Measurements from ENCODE around the gene TMEM117.

The TMEM117 gene

DNA sequence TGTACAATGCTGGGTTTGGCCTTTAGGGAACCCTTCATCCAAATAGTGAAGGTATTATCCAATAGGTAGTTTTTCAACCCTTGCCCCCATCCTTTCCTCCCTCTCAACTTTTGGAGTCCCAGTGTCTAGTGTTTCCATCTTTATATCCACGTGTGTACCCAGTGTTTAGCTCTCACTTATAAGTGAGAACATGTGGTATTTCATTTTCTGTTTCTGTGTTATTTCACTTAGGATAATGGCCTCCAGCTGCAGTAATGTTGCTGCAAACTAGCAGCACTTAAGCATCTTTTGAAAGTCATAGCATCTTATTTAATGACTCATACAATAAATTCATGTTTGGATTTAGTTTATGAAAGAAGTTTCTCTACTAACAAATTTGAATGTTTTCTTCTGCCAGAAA, 597.8 kb downstream of the TMEM117 start:
- Histone ChIP-seq H3K4me3 (ENCODE audit: low read length in 2 of 2) (no peak overlapping the region), H2AFZ (ENCODE audit: low read length) (no peak overlapping the region), H3K23ac (ENCODE audit: low read depth, low read length, poor library complexity) (no peak overlapping the region), H2AK5ac (ENCODE audit: low read depth, low read length) (no peak overlapping the region), H3K36me3 (replicated peaks in 1 of 2; ENCODE audit: control insufficient read depth in 2 of 2, insufficient read depth in 2 of 2, low read length in 2 of 2) (no peaks in the 10 kb centered on the region), H4K91ac (ENCODE audit: low read depth, low read length, poor library complexity) (no peak overlapping the region), H2BK12ac (ENCODE audit: low read length) (no peak overlapping the region), H3K14ac (ENCODE audit: low read length) (no peak overlapping the region), H3K9me3 (replicated peaks in 1 of 2; ENCODE audit: control insufficient read depth in 2 of 2, insufficient read depth in 1 of 2, low read depth in 1 of 2, low read length in 2 of 2) (no peaks in the 10 kb centered on the region), H3K79me1 (ENCODE audit: low read depth, low read length) (no peaks in the 10 kb centered on the region), H2BK120ac (ENCODE audit: low read depth, low read length) (no peak overlapping the region), H3K27ac (replicated peaks; ENCODE audit: low read length) (no peak overlapping the region), H3K9ac (ENCODE audit: low read depth, low read length, poor library complexity) (no peak overlapping the region), H3K4me1 (ENCODE audit: control insufficient read depth in 2 of 2, insufficient read depth in 1 of 2, low read depth in 1 of 2, low read length in 2 of 2) (peaks cover 3 to 4% of the 10 kb centered on the region in 2 donors), H2BK15ac (ENCODE audit: low read length) (no peak overlapping the region), H2BK5ac (ENCODE audit: low read length) (no peak overlapping the region), H3K18ac (ENCODE audit: low read length) (no peak overlapping the region), H3K4me2 (ENCODE audit: insufficient read depth, low read length, poor library complexity, severe bottlenecking) (no peak overlapping the region), H4K8ac (ENCODE audit: low read depth, low read length) (no peak overlapping the region), H3K27me3 (ENCODE audit: control insufficient read depth in 3 of 3, insufficient read depth in 3 of 3, low read depth in 1 of 3, low read length in 3 of 3) (no peaks in the 10 kb centered on the region), H3K4ac (ENCODE audit: low read length) (no peak overlapping the region)
- no peak for DNase-seq (ENCODE audit: low spot score)
- WGBS, 2 donors (ENCODE audit: extremely low coverage in 2 of 2, insufficient read length in 2 of 2, insufficient replicate concordance in 1 of 2), result no CpG with 5 or more reads among the region's 1 CpG

- no CpG with 5 or more reads among the region's 5 CpGs for WGBS, 2 donors (ENCODE audit: extremely low coverage in 2 of 2, insufficient read length in 2 of 2, insufficient replicate concordance in 1 of 2)
- no peaks in the 10 kb centered on the region for H3K36me3 ChIP-seq (replicated peaks in 1 of 2; ENCODE audit: control insufficient read depth in 2 of 2, insufficient read depth in 2 of 2, low read length in 2 of 2)
- H3K9me3 ChIP-seq (replicated peaks in 1 of 2; ENCODE audit: control insufficient read depth in 2 of 2, insufficient read depth in 1 of 2, low read depth in 1 of 2, low read length in 2 of 2), result no peaks in the 10 kb centered on the region
- no peak overlapping the region for H3K4me3 ChIP-seq (ENCODE audit: low read length in 2 of 2)
- no peaks in the 10 kb centered on the region for H3K4me1 ChIP-seq (ENCODE audit: control insufficient read depth in 2 of 2, insufficient read depth in 1 of 2, low read depth in 1 of 2, low read length in 2 of 2)
- DNase-seq (ENCODE audit: low spot score), result no peak
- no peak overlapping the region for H2BK15ac ChIP-seq (ENCODE audit: low read length)
- no peak overlapping the region for H4K8ac ChIP-seq (ENCODE audit: low read depth, low read length)
- no peak overlapping the region for H3K4me2 ChIP-seq (ENCODE audit: insufficient read depth, low read length, poor library complexity, severe bottlenecking)
- no peak overlapping the region for H4K91ac ChIP-seq (ENCODE audit: low read depth, low read length, poor library complexity)
- H3K9ac ChIP-seq (ENCODE audit: low read depth, low read length, poor library complexity), result no peak overlapping the region
- no peak overlapping the region for H3K18ac ChIP-seq (ENCODE audit: low read length)
- H2BK12ac ChIP-seq (ENCODE audit: low read length), result no peak overlapping the region
- H3K23ac ChIP-seq (ENCODE audit: low read depth, low read length, poor library complexity), result no peak overlapping the region
- H2AFZ ChIP-seq (ENCODE audit: low read length), result no peak overlapping the region
- H2BK120ac ChIP-seq (ENCODE audit: low read depth, low read length), result no peak overlapping the region
- H2BK5ac ChIP-seq (ENCODE audit: low read length), result no peak overlapping the region
- no peaks in the 10 kb centered on the region for H3K79me1 ChIP-seq (ENCODE audit: low read depth, low read length)
- no peaks in the 10 kb centered on the region for H3K27me3 ChIP-seq (ENCODE audit: control insufficient read depth in 3 of 3, insufficient read depth in 3 of 3, low read depth in 1 of 3, low read length in 3 of 3)
- no peak overlapping the region for H3K14ac ChIP-seq (ENCODE audit: low read length)
- H2AK5ac ChIP-seq (ENCODE audit: low read depth, low read length), result no peak overlapping the region
- H3K4ac ChIP-seq (ENCODE audit: low read length), result no peak overlapping the region
- H3K27ac ChIP-seq (replicated peaks; ENCODE audit: low read length), result no peak overlapping the region
Measured at GRCh38 chr12:44436756-44437155, 600.9 kb downstream of the TMEM117 start.
